ENCODE results near the gene NKIRAS2.
A peak's percentile ranks its signal among the peaks of the same experiment; 100 is the strongest.

Gene NKIRAS2

GRCh38 chr17:42019509-42020404 lies at the start of gene NKIRAS2:
NKIRAS2 (plus strand) TSS chr17:42020090; CDS start chr17:42021578, 1,488 bp downstream.
- peak; percentile 66 for DNase-seq (ENCODE audit: low read depth)
- H3K4me3 ChIP-seq (ENCODE audit: low read depth, low read length): peak within 1 kb of the TSS; percentile 70

GRCh38 chr17:41970901-41971331 lies 49.0 kb upstream of the NKIRAS2 start:
- H3K4me3 ChIP-seq (ENCODE audit: low read depth, low read length): no peak overlapping the region
- no peak for DNase-seq (ENCODE audit: low read depth)

- DNase-seq (ENCODE audit: low read depth): no peak
- no peak overlapping the region for H3K4me3 ChIP-seq (ENCODE audit: low read depth, low read length)
These were observed 48.0 kb upstream of the NKIRAS2 start for GRCh38 chr17:41971721-41972523.

GRCh38 chr17:41972571-41973407 lies 47.1 kb upstream of the NKIRAS2 start:
- no peak overlapping the region for H3K4me3 ChIP-seq (ENCODE audit: low read depth, low read length)
- no peak for DNase-seq (ENCODE audit: low read depth)

GRCh38 chr17:41973408-41973811 lies 46.5 kb upstream of the NKIRAS2 start:
- no peak for DNase-seq (ENCODE audit: low read depth)
- no peak overlapping the region for H3K4me3 ChIP-seq (ENCODE audit: low read depth, low read length)

- DNase-seq (ENCODE audit: low read depth): no peak
- H3K4me3 ChIP-seq (ENCODE audit: low read depth, low read length): no peak overlapping the region
These were observed 45.9 kb upstream of the NKIRAS2 start for GRCh38 chr17:41974031-41974430.

- no peak overlapping the region for H3K4me3 ChIP-seq (ENCODE audit: low read depth, low read length)
- DNase-seq (ENCODE audit: low read depth): no peak
These were observed 45.2 kb upstream of the NKIRAS2 start for GRCh38 chr17:41974658-41975057.

GRCh38 chr17:41975099-41976083 lies 44.5 kb upstream of the NKIRAS2 start:
- no peak for DNase-seq (ENCODE audit: low read depth)
- no peak overlapping the region for H3K4me3 ChIP-seq (ENCODE audit: low read depth, low read length)

GRCh38 chr17:41976142-41976768 lies 43.6 kb upstream of the NKIRAS2 start:
- DNase-seq (ENCODE audit: low read depth): no peak
- no peak overlapping the region for H3K4me3 ChIP-seq (ENCODE audit: low read depth, low read length)

- no peak overlapping the region for H3K4me3 ChIP-seq (ENCODE audit: low read depth, low read length)
- DNase-seq (ENCODE audit: low read depth): no peak
These were observed 41.9 kb upstream of the NKIRAS2 start for GRCh38 chr17:41977991-41978390.

GRCh38 chr17:41982026-41982760 lies 37.7 kb upstream of the NKIRAS2 start:
- no peak overlapping the region for H3K4me3 ChIP-seq (ENCODE audit: low read depth, low read length)
- DNase-seq (ENCODE audit: low read depth): no peak

GRCh38 chr17:41984454-41984853 lies 35.4 kb upstream of the NKIRAS2 start:
- H3K4me3 ChIP-seq (ENCODE audit: low read depth, low read length): no peak overlapping the region
- DNase-seq (ENCODE audit: low read depth): no peak

GRCh38 chr17:41985919-41986318 lies 34.0 kb upstream of the NKIRAS2 start:
- no peak overlapping the region for H3K4me3 ChIP-seq (ENCODE audit: low read depth, low read length)
- DNase-seq (ENCODE audit: low read depth): no peak

GRCh38 chr17:41986634-41987033 lies 33.3 kb upstream of the NKIRAS2 start:
- no peak for DNase-seq (ENCODE audit: low read depth)
- H3K4me3 ChIP-seq (ENCODE audit: low read depth, low read length): no peak overlapping the region

- DNase-seq (ENCODE audit: low read depth): no peak
- H3K4me3 ChIP-seq (ENCODE audit: low read depth, low read length): no peak overlapping the region
These were observed 32.2 kb upstream of the NKIRAS2 start for GRCh38 chr17:41987642-41988041.

GRCh38 chr17:41988418-41988817 lies 31.5 kb upstream of the NKIRAS2 start:
- DNase-seq (ENCODE audit: low read depth): no peak
- no peak overlapping the region for H3K4me3 ChIP-seq (ENCODE audit: low read depth, low read length)

- no peak overlapping the region for H3K4me3 ChIP-seq (ENCODE audit: low read depth, low read length)
These were observed 30.0 kb upstream of the NKIRAS2 start for GRCh38 chr17:41989702-41990419.

More at GRCh38 chr17:41989702-41990419, 30.0 kb upstream of the NKIRAS2 start:
- DNase-seq (ENCODE audit: low read depth): no peak
